PC-9 (cell line): Measurements from ENCODE around the gene MEI4. TPM values are rescaled to one million over a fixed set of nuclear protein-coding genes. Genes with fewer than 3 reads are reported as not detected.

ENCODE experiments used
- BruUV-seq: library from RNA; stranded (reverse); fragments of 400-500 nt; replicated peaks from 2 replicates; lab custom pipeline; 2021; lab: Mats Ljungman, UMichigan
- CTCF ChIA-PET: fragments of 300-600 bp; sonication (Branson Sonifier 250); formaldehyde crosslinking; loops from one replicate; lab custom pipeline; 2022; ENCODE audit warnings: antibody characterized with exemption; lab: Charles Lee
- POLR2A ChIA-PET: fragments of 300-600 bp; sonication (Branson Sonifier 250); formaldehyde crosslinking; loops from one replicate; lab custom pipeline; 2022; ENCODE audit warnings: antibody characterized with exemption; ENCODE audit not compliant: unreplicated experiment; lab: Charles Lee
- DNase-seq, 2 experiments: peaks; one replicate each; pipeline versions ENCODE4 v3.0.0 to v3.0.0-alpha.2; 2015 to 2022; ENCODE audit warnings: mixed read lengths in 1 of 2
- H2AFZ ChIP-seq: fragments of 200-600 bp; sonication (generic); 2 replicates; pipeline ENCODE4 v1.8.1; 2017; ENCODE audit warnings: antibody characterized with exemption
- H3F3A ChIP-seq: fragments of 200-600 bp; sonication (generic); 2 replicates; pipeline ENCODE4 v1.8.1; 2017; ENCODE audit warnings: antibody characterized with exemption, mild to moderate bottlenecking, low read depth; ENCODE audit not compliant: insufficient read depth
- H3K27ac ChIP-seq: fragments of 200-600 bp; sonication (generic); 2 replicates; pipeline ENCODE4 v1.6.1; 2016; ENCODE audit warnings: mixed run types
- H3K27me3 ChIP-seq: fragments of 200-600 bp; sonication (generic); 2 replicates; pipeline ENCODE4 v1.6.1; 2016; ENCODE audit warnings: low read depth, mixed run types; ENCODE audit not compliant: insufficient read depth
- H3K36me3 ChIP-seq: fragments of 200-600 bp; sonication (generic); 2 replicates; pipeline ENCODE4 v1.6.1; 2016; ENCODE audit warnings: low read depth, mixed run types
- H3K4me1 ChIP-seq: fragments of 200-600 bp; sonication (generic); replicated peaks from 2 replicates; pipeline ENCODE4 v1.6.1; 2016; ENCODE audit warnings: mixed run types; ENCODE audit not compliant: insufficient read depth
- H3K4me2 ChIP-seq: fragments of 200-600 bp; sonication (generic); 2 replicates; pipeline ENCODE4 v1.6.1; 2017; ENCODE audit warnings: mixed run types
- H3K4me3 ChIP-seq: fragments of 200-600 bp; sonication (generic); 2 replicates; pipeline ENCODE4 v1.6.1; 2016; ENCODE audit warnings: mixed run types
- H3K79me2 ChIP-seq: fragments of 200-600 bp; sonication (generic); 2 replicates; pipeline ENCODE4 v1.6.1; 2017; ENCODE audit warnings: low read depth, mixed run types
- H3K9me2 ChIP-seq: fragments of 200-600 bp; sonication (generic); 2 replicates; pipeline ENCODE4 v1.8.1; 2017; ENCODE audit warnings: mild to moderate bottlenecking; ENCODE audit not compliant: insufficient read depth
- H3K9me3 ChIP-seq: fragments of 200-600 bp; sonication (generic); 2 replicates; pipeline ENCODE4 v1.8.1; 2016; ENCODE audit warnings: low read depth; ENCODE audit not compliant: insufficient read depth
- H4K20me1 ChIP-seq: fragments of 200-600 bp; sonication (generic); 2 replicates; pipeline ENCODE4 v1.8.1; 2017; ENCODE audit not compliant: insufficient read depth
- CTCF ChIP-seq: fragments of 200-600 bp; sonication (generic); conservative IDR thresholded peaks from 2 replicates; pipeline ENCODE4 v1.6.1; 2017; ENCODE audit warnings: mixed run types, antibody characterized with exemption, mild to moderate bottlenecking, moderate library complexity
- EZH2 ChIP-seq: fragments of 200-600 bp; sonication (generic); IDR thresholded peaks from 2 replicates; pipeline ENCODE4 v1.8.0; 2017; ENCODE audit warnings: antibody characterized with exemption, low read depth
- intact Hi-C: fragments of 100-400 bp; cut with micrococcal nuclease; formaldehyde crosslinking; loops from one replicate; pipeline ENCODE4 v1.10.0; 2022; ENCODE audit not compliant: unreplicated experiment
- total RNA-seq: library from RNA; stranded (reverse); gene quantifications from 2 replicates; pipeline ENCODE4 v1.2.3, GENCODE V29; 2021

The MEI4 gene
- total RNA-seq, 1 experiment from 2014 or later: not detected

GRCh38 chr6:77812304-77812703, 159.5 kb downstream of the MEI4 start:
- intact Hi-C loops: no loop called here
- H3K36me3 ChIP-seq: no peaks in the 10 kb centered on the region
- no peak overlapping the region for H2AFZ ChIP-seq
- no peaks in the 10 kb centered on the region for H4K20me1 ChIP-seq
- H3K27me3 ChIP-seq: no peaks in the 10 kb centered on the region
- H3K27ac ChIP-seq: no peak overlapping the region
- TF ChIP-seq EZH2 (no peak), CTCF (no peak)
- no peak for DNase-seq
- no TSS peak for BruUV-seq
- H3K79me2 ChIP-seq: no peaks in the 10 kb centered on the region
- ChIA-PET CTCF (no interaction called here), POLR2A (no interaction called here)
- no peak overlapping the region for H3K4me3 ChIP-seq
- H3K9me2 ChIP-seq: no peaks in the 10 kb centered on the region
- no peak overlapping the region for H3K4me2 ChIP-seq
- H3K4me1 ChIP-seq: no peaks in the 10 kb centered on the region
- H3F3A ChIP-seq: no peaks in the 10 kb centered on the region
- no peaks in the 10 kb centered on the region for H3K9me3 ChIP-seq

DNA sequence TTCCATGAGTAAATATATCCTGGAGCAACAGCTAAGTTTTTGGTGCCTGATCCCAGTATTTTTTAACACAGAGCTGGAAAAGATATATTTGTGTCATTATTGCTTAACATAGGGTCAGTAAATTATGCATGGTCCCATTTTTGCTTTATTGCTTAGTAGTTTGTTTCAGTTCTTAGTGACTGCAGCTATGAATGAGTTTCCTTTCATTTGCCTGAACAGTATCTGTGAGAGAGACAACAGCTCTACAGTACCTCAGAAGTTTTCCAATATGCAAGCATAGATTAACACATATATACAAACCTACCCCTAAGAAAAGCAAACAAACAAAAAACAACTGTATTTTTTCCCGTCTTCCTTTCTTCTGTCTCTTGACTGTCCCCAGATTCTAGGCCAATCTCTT, 160.3 kb downstream of the MEI4 start:
- no peaks in the 10 kb centered on the region for H3K4me1 ChIP-seq
- no peaks in the 10 kb centered on the region for H3K9me2 ChIP-seq
- H3K9me3 ChIP-seq: no peaks in the 10 kb centered on the region
- H3F3A ChIP-seq: no peaks in the 10 kb centered on the region
- H3K4me2 ChIP-seq: no peak overlapping the region
- POLR2A ChIA-PET: no interaction called here
- intact Hi-C loops: no loop called here
- no peak for DNase-seq
- CTCF ChIA-PET: no interaction called here
- H3K79me2 ChIP-seq: no peaks in the 10 kb centered on the region
- H4K20me1 ChIP-seq: no peaks in the 10 kb centered on the region
- no peak overlapping the region for H3K27ac ChIP-seq
- no peak overlapping the region for H3K4me3 ChIP-seq
- no peak overlapping the region for H2AFZ ChIP-seq
- no peaks in the 10 kb centered on the region for H3K27me3 ChIP-seq
- TF ChIP-seq EZH2 (no peak), CTCF (no peak)
- H3K36me3 ChIP-seq: no peaks in the 10 kb centered on the region
- no TSS peak for BruUV-seq

DNA sequence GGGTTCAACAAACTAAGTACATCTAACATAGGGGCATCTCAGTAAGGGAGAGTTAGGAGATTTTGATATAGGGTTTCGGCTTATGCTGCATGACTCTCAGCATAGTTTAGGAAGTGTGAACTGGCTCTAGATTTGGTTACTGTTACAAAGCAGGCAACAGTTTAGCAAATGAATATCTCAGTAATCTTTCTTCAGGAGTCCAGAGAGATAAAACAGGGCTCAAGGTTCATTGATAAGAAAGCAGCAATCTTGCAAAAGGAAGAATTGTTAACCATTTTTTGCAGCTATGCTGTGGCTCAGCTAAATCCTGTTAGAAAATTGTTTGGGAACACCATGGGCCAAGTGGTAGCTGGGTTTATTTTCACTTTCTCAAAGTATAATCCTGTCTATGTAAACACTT, 161.3 kb downstream of the MEI4 start:
- no peak for TF ChIP-seq EZH2
- Histone ChIP-seq H4K20me1 (no peaks in the 10 kb centered on the region), H3K79me2 (no peaks in the 10 kb centered on the region), H3K36me3 (no peaks in the 10 kb centered on the region), H3K27ac (no peak overlapping the region), H3K9me2 (no peaks in the 10 kb centered on the region), H3K9me3 (no peaks in the 10 kb centered on the region), H3K4me3 (no peak overlapping the region), H3K4me2 (no peak overlapping the region), H3F3A (no peaks in the 10 kb centered on the region), H3K4me1 (no peaks in the 10 kb centered on the region), H3K27me3 (no peaks in the 10 kb centered on the region), H2AFZ (no peak overlapping the region)
- CTCF ChIA-PET: no interaction called here
- no peak for DNase-seq
- POLR2A ChIA-PET: interaction anchor here (0.6 kb wide), 1 partner anchor 215 kb away, joined by 7 read pairs; no protein-coding TSS in a partner anchor
- no TSS peak for BruUV-seq
- intact Hi-C loops: no loop called here

GRCh38 chr6:77815531-77815930, 162.7 kb downstream of the MEI4 start:
- Histone ChIP-seq H2AFZ (no peak overlapping the region), H3F3A (no peaks in the 10 kb centered on the region), H3K4me3 (no peak overlapping the region), H3K36me3 (no peaks in the 10 kb centered on the region), H3K27me3 (no peaks in the 10 kb centered on the region), H3K79me2 (no peaks in the 10 kb centered on the region), H4K20me1 (no peaks in the 10 kb centered on the region), H3K4me1 (no peaks in the 10 kb centered on the region), H3K9me3 (no peaks in the 10 kb centered on the region), H3K27ac (no peak overlapping the region), H3K4me2 (no peak overlapping the region), H3K9me2 (no peaks in the 10 kb centered on the region)
- no TSS peak for BruUV-seq
- intact Hi-C loops: no loop called here
- ChIA-PET POLR2A (no interaction called here), CTCF (no interaction called here)
- no peak for DNase-seq
- TF ChIP-seq EZH2 (no peak), CTCF (no peak)
